ENCODE data around the gene THRA. TPM values are rescaled to one million over a fixed set of nuclear protein-coding genes. Genes with fewer than 3 reads are reported as not detected.

The THRA gene
- total and polyA plus RNA-seq, 3 donors from 2014 or later, result 41.2 to 51.7 (median 44.9) TPM

DNA sequence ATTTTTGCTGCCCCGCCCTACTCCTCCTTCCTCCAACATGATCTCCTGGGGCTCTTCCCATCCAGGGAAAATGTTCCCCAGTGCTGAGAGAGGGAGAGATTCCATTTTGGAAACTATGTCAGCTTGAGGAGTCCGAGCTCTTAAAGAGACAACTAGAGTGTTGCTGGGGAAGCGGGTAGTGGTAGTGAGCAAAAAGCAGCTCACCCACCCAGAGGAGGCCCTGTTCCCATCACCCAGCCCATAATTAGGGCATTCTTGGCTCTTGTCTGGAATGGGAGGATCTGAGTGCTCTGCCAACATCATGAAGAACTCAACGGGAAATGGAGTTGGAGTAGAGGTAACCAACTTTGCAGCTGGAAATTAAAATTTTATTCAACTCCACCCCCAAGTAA lies 49.9 kb downstream of the THRA start:
- H3K27me3 ChIP-seq, result no peaks in the 10 kb centered on the region
- no peak overlapping the region for H3K4me3 ChIP-seq
- intact Hi-C loops (cut with DNase I; ENCODE audit: low total_unique reads), result no loop called here
- peaks cover 65% of the 10 kb centered on the region for H3K4me1 ChIP-seq
- DNase-seq, result no peak
- peak overlapping the region; percentile 93 to 99 for H3K27ac ChIP-seq
- H3K9me3 ChIP-seq, result no peaks in the 10 kb centered on the region
- TF ChIP-seq CTCF (IDR thresholded peaks at IDR 0.05) (no peak), POLR2A (IDR thresholded peaks at IDR 0.05) (no peak)
- 41 to 49% methylated on average over 4 of the region's 4 CpGs for WGBS, 2 donors
- no peaks in the 10 kb centered on the region for H3K36me3 ChIP-seq (ENCODE audit: low read depth, missing control alignments)

GRCh38 chr17:40113110-40113906 lies 50.5 kb downstream of the THRA start:
- no peaks in the 10 kb centered on the region for H3K36me3 ChIP-seq (ENCODE audit: low read depth, missing control alignments)
- 7 to 13% methylated on average over 17 of the region's 17 CpGs for WGBS, 2 donors
- peak overlapping the region; percentile 93 to 99 for H3K27ac ChIP-seq
- peak; percentile 63 to 99 (median 98) for TF ChIP-seq CTCF (IDR thresholded peaks at IDR 0.05)
- no peak for TF ChIP-seq POLR2A (IDR thresholded peaks at IDR 0.05)
- intact Hi-C loops (cut with DNase I; ENCODE audit: low total_unique reads), result no loop called here
- peak overlapping the region; percentile 20 to 25 for H3K4me3 ChIP-seq
- peak; percentile 96 for DNase-seq
- no peaks in the 10 kb centered on the region for H3K9me3 ChIP-seq
- peaks cover 60% of the 10 kb centered on the region for H3K4me1 ChIP-seq
- no peaks in the 10 kb centered on the region for H3K27me3 ChIP-seq

- DNase-seq, result no peak
- Histone ChIP-seq H3K27me3 (no peaks in the 10 kb centered on the region), H3K27ac (peak overlapping the region; percentile 86 to 99), H3K4me3 (peak overlapping the region in 1 of 2 donors; percentile 20), H3K9me3 (no peaks in the 10 kb centered on the region), H3K4me1 (peaks cover 55% of the 10 kb centered on the region), H3K36me3 (ENCODE audit: low read depth, missing control alignments) (no peaks in the 10 kb centered on the region)
- TF ChIP-seq CTCF (IDR thresholded peaks at IDR 0.05) (no peak), POLR2A (IDR thresholded peaks at IDR 0.05) (no peak)
- 41 to 48% methylated on average over 5 of the region's 5 CpGs for WGBS, 2 donors
- intact Hi-C loops (cut with DNase I; ENCODE audit: low total_unique reads), result no loop called here
Observed at GRCh38 chr17:40113907-40114245, 51.1 kb downstream of the THRA start.

- peak overlapping the region in 1 of 2 donors; percentile 99 for H3K27ac ChIP-seq
- TF ChIP-seq CTCF (IDR thresholded peaks at IDR 0.05), result no peak
- intact Hi-C loops (cut with DNase I; ENCODE audit: low total_unique reads), result no loop called here
- no peak for DNase-seq
- peaks cover 43% of the 10 kb centered on the region for H3K4me1 ChIP-seq
- H3K9me3 ChIP-seq, result no peaks in the 10 kb centered on the region
- WGBS, 2 donors, result 61 to 64% methylated on average over 2 of the region's 2 CpGs
- no peaks in the 10 kb centered on the region for H3K27me3 ChIP-seq
- no peak overlapping the region for H3K4me3 ChIP-seq
- H3K36me3 ChIP-seq (ENCODE audit: low read depth, missing control alignments), result no peaks in the 10 kb centered on the region
Observed at GRCh38 chr17:40115101-40115436, 52.3 kb downstream of the THRA start.

Measured in testis (tissue), 3 donors.